Measurements from ENCODE around the gene HPCAL1. TPM values are rescaled to one million over a fixed set of nuclear protein-coding genes. Genes with fewer than 3 reads are reported as not detected.

Gene HPCAL1
- total RNA-seq, 2 experiments from 2014 or later: 9.2 to 9.7 TPM

GRCh38 chr2:10355471-10356438 is 53.1 kb downstream of the HPCAL1 start:
- no peak for DNase-seq (ENCODE audit: low spot score)
- CTCF ChIA-PET (ENCODE audit: unreplicated experiment): no interaction called here
- no TSS peak for BruUV-seq (replicated peaks)
- intact Hi-C loops (cut with micrococcal nuclease; ENCODE audit: unreplicated experiment): no loop called here
- Histone ChIP-seq H3K36me3 (ENCODE audit: insufficient read depth, low read length) (no peaks in the 10 kb centered on the region), H3K4me1 (ENCODE audit: insufficient read depth, low read length, poor library complexity, severe bottlenecking) (peaks cover 4% of the 10 kb centered on the region), H3K4me3 (ENCODE audit: low read depth, low read length, poor library complexity, severe bottlenecking) (no peak overlapping the region), H4K20me1 (ENCODE audit: insufficient read depth, low read length) (no peaks in the 10 kb centered on the region; the same call in 1 of the 2 replicates), H3K9me2 (ENCODE audit: insufficient read depth, low read length) (no peaks in the 10 kb centered on the region), H3K4me2 (ENCODE audit: low read length) (no peak overlapping the region), H3K27ac (ENCODE audit: low read depth, low read length, poor library complexity, severe bottlenecking) (no peak overlapping the region), H3K79me2 (ENCODE audit: insufficient read depth, low read depth, low read length) (no peaks in the 10 kb centered on the region), H3K9me3 (ENCODE audit: low read length) (no peaks in the 10 kb centered on the region), H2AFZ (ENCODE audit: low read length) (no peak overlapping the region)
- POLR2A ChIA-PET: no interaction called here
- TF ChIP-seq EZH2phosphoT487 (IDR thresholded peaks at IDR 0.05; ENCODE audit: borderline replicate concordance, low read depth, low read length): no peak
- TF ChIP-seq, protein P1, sequence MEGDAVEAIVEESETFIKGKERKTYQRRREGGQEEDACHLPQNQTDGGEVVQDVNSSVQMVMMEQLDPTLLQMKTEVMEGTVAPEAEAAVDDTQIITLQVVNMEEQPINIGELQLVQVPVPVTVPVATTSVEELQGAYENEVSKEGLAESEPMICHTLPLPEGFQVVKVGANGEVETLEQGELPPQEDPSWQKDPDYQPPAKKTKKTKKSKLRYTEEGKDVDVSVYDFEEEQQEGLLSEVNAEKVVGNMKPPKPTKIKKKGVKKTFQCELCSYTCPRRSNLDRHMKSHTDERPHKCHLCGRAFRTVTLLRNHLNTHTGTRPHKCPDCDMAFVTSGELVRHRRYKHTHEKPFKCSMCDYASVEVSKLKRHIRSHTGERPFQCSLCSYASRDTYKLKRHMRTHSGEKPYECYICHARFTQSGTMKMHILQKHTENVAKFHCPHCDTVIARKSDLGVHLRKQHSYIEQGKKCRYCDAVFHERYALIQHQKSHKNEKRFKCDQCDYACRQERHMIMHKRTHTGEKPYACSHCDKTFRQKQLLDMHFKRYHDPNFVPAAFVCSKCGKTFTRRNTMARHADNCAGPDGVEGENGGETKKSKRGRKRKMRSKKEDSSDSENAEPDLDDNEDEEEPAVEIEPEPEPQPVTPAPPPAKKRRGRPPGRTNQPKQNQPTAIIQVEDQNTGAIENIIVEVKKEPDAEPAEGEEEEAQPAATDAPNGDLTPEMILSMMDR (conservative IDR thresholded peaks at IDR 0.05; ENCODE audit: low read length): no peak

DNA sequence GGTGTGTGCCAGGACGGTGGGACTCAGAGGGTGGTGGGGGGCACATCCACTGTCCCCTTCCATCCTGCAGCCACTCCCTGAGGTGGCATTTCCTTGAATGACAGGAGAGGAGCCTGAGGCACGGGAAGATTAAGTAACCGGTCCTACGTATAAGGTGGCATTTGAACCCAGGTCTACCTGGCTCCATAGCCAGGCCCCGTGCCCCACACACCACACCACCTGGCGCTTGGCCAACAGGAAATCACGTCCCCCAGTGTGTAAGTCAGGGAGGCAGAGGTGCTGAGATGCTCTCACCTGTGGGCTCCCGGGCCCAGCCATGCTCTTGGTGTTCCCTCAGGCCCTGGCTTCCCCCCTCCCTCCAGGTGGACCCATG is 53.7 kb downstream of the HPCAL1 start:
- no peaks in the 10 kb centered on the region for H3K79me2 ChIP-seq (ENCODE audit: insufficient read depth, low read depth, low read length)
- H3K27ac ChIP-seq (ENCODE audit: low read depth, low read length, poor library complexity, severe bottlenecking): no peak overlapping the region
- CTCF ChIA-PET (ENCODE audit: unreplicated experiment): no interaction called here
- H4K20me1 ChIP-seq (ENCODE audit: insufficient read depth, low read length): no peaks in the 10 kb centered on the region; the same call in 1 of the 2 replicates
- no peak overlapping the region for H3K4me3 ChIP-seq (ENCODE audit: low read depth, low read length, poor library complexity, severe bottlenecking)
- intact Hi-C loops (cut with micrococcal nuclease; ENCODE audit: unreplicated experiment): no loop called here
- H2AFZ ChIP-seq (ENCODE audit: low read length): no peak overlapping the region
- no peak for DNase-seq (ENCODE audit: low spot score)
- no peak overlapping the region for H3K4me2 ChIP-seq (ENCODE audit: low read length)
- H3K9me3 ChIP-seq (ENCODE audit: low read length): no peaks in the 10 kb centered on the region
- no peaks in the 10 kb centered on the region for H3K36me3 ChIP-seq (ENCODE audit: insufficient read depth, low read length)
- POLR2A ChIA-PET: no interaction called here
- H3K4me1 ChIP-seq (ENCODE audit: insufficient read depth, low read length, poor library complexity, severe bottlenecking): peaks cover 4% of the 10 kb centered on the region
- TF ChIP-seq, protein P1 (conservative IDR thresholded peaks at IDR 0.05; ENCODE audit: low read length): no peak
- TF ChIP-seq EZH2phosphoT487 (IDR thresholded peaks at IDR 0.05; ENCODE audit: borderline replicate concordance, low read depth, low read length): no peak
- BruUV-seq (replicated peaks): no TSS peak
- H3K9me2 ChIP-seq (ENCODE audit: insufficient read depth, low read length): no peaks in the 10 kb centered on the region

All from OCI-LY7 (cell line).